Neural progenitor cell (in vitro differentiated cells): ENCODE data around the gene DCC.

ENCODE experiments used
- CTCF ChIP-seq: fragments of 200-600 bp; sonication (generic); IDR thresholded peaks from 2 replicates; pipeline ENCODE4 v1.5.1; 2017; ENCODE audit warnings: antibody characterized with exemption, mild to moderate bottlenecking
- EZH2 ChIP-seq: fragments of 200-600 bp; sonication (generic); IDR thresholded peaks from 2 replicates; pipeline ENCODE4 v1.6.1; 2017; ENCODE audit warnings: antibody characterized with exemption, mild to moderate bottlenecking, moderate library complexity
- EZH2phosphoT487 ChIP-seq: fragments of 200-600 bp; sonication (generic); IDR thresholded peaks from 2 replicates; pipeline ENCODE4 v1.6.1; 2017; ENCODE audit warnings: antibody characterized with exemption

- TF ChIP-seq CTCF (no peak), EZH2 (no peak), EZH2phosphoT487 (no peak)
Observed at GRCh38 chr18:53018791-53019190, 678.8 kb downstream of the DCC start.
